AG09309 (cell line): ENCODE measurements around the gene DIAPH3.

Source experiments
- DNase-seq: peaks from one replicate; pipeline ENCODE4 v3.0.0-alpha.2; 2010; ENCODE audit warnings: low read depth
- H3K4me3 ChIP-seq: 2 replicates; pipeline ENCODE4 v1.5.1; 2011; ENCODE audit warnings: mild to moderate bottlenecking, low read depth, low read length, moderate library complexity; ENCODE audit not compliant: control insufficient read depth
- TF ChIP-seq, protein P1 (sequence below): IDR thresholded peaks from 2 replicates; pipeline ENCODE4 v1.5.1; 2011; ENCODE audit warnings: mild to moderate bottlenecking, low read depth, low read length, inconsistent platforms; ENCODE audit not compliant: insufficient read depth, control insufficient read depth; ENCODE audit errors: missing control alignments

DIAPH3 gene

DNA sequence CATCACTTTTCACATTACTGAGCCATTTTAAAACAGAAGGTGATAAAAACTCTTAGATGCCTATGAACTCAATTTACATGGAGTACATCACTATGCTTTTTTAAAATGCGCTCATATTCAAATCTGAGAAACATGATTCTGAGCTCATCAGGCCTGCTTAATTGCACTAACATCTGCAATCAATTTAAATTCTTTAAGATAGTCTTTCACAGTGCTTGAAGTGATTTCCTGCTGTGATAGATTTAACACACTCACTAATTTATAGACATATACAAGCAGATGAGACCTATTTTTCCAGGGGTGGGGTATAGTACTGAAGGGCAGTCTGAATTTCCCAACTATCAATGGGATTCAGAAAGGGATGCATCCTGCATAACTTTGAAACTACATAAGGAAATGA lies 82.9 kb downstream of the DIAPH3 start:
- H3K4me3 ChIP-seq, result no peak overlapping the region
- DNase-seq, result no peak
- TF ChIP-seq, protein P1, sequence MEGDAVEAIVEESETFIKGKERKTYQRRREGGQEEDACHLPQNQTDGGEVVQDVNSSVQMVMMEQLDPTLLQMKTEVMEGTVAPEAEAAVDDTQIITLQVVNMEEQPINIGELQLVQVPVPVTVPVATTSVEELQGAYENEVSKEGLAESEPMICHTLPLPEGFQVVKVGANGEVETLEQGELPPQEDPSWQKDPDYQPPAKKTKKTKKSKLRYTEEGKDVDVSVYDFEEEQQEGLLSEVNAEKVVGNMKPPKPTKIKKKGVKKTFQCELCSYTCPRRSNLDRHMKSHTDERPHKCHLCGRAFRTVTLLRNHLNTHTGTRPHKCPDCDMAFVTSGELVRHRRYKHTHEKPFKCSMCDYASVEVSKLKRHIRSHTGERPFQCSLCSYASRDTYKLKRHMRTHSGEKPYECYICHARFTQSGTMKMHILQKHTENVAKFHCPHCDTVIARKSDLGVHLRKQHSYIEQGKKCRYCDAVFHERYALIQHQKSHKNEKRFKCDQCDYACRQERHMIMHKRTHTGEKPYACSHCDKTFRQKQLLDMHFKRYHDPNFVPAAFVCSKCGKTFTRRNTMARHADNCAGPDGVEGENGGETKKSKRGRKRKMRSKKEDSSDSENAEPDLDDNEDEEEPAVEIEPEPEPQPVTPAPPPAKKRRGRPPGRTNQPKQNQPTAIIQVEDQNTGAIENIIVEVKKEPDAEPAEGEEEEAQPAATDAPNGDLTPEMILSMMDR, result no peak

DNA sequence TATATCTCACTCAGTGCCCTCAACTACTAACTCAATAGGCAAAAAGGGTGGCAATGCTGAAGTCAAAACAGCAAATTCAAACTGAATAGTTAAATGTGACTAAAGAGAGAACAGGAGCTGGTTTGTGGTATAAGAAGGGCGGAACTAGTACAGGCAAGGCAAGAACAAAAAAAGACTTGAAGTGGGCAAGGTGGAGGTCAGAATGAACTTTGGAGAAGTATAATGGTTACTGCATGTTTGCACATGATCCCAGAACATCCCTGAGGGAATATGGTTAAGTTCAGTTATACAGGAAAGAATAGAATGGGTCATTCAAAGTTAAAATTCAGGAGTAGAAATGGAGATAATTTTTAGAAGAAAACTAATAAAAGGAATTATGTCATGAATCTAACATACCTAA lies 85.5 kb downstream of the DIAPH3 start:
- TF ChIP-seq, protein P1, result no peak
- H3K4me3 ChIP-seq, result no peak overlapping the region
- DNase-seq, result no peak

DNA sequence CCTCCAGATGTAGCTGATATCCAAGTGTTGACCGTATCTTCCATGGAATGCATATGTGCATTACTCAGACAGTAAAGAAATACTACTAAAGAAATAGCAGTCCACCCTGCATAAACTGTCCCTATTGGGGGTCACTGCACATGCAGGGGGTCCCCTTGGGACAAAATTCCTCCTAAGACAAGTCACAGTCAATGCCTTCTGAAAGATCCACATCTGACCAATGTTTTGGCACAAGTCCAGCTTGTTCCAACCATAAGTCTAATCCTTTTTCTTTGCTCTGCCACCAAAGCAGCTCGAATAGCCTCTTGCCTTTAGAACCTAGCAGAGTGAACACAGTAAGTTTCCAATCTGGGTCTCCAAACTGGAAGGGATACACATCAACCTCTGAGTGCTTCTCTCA lies 87.9 kb downstream of the DIAPH3 start:
- no peak overlapping the region for H3K4me3 ChIP-seq
- TF ChIP-seq, protein P1, result no peak
- no peak for DNase-seq

DNA sequence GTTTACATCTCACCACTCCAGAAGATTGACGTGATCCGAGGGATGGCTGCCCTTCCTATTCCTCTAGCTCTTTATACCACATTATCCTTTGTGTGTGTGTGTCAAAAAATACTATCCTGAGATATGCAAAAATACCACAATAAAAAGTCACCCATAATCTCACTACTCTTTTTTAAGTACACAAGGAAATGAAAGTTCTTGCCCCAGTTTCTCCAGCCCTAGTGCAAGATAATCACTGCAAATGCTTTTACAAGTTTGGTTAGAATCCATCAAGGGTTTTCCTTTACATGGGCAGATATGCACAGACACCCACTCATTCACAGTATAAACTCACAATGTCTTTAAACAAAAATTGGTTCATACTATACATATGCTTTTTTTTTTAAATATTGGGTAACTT lies 89.3 kb downstream of the DIAPH3 start:
- TF ChIP-seq, protein P1, result no peak
- no peak overlapping the region for H3K4me3 ChIP-seq
- DNase-seq, result no peak

DNA sequence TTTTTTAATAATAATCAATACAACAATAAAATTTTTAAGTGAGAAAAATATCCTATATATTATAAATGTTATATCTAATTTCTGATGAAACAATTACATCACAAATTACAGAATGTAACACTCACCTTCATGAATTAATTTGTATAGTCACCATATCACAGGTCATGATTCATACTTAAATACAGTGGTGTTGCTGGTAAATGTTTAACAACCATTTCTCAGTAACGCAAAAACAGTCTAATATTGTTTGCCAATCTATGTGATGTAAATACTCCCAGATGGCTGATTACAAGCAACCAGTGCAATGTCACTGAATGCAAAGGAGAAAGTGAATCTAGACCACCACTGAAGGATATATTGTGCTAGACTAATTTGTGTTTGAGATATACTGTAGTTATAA lies 97.5 kb downstream of the DIAPH3 start:
- no peak for DNase-seq
- H3K4me3 ChIP-seq, result no peak overlapping the region
- TF ChIP-seq, protein P1, result no peak

DNA sequence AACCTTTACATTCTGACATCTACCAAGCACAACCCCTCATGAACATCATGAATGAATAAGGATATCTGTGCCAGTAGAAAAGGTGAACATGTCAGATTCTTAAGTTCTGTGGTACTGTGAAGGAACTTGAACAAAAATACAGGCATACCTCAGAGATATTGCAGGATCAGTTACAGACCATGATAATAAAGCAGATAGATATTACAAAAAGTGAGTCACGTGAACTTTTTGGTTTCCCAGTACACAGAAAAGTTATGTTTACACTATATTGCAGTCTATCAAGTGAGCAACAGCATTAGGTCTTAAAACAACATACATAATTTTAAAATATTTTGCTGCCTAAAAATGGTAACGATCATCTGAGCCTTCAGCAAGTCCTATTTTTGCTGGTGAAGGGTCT lies 101.2 kb downstream of the DIAPH3 start:
- H3K4me3 ChIP-seq, result no peak overlapping the region
- TF ChIP-seq, protein P1, result no peak
- DNase-seq, result no peak

DNA sequence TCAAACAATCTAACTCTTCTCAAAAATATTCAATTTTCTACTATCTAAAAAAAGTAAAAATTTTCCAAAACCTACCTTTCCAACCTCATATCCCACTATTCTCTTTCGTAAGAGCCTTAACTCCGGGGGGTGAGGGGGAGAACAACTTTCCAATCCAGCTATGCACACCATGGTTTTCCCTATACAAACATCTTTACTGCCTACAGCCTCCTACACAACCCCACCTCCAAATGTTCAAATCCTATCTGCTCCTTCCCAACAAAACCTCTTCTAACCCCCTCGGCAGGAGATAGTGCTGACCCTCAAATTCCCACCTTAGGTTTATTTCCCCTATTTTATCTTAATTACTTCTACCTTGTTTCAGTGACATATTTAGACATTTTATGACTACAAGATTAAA lies 102.0 kb downstream of the DIAPH3 start:
- DNase-seq, result no peak
- TF ChIP-seq, protein P1, result no peak
- H3K4me3 ChIP-seq, result no peak overlapping the region
